HT1080 (cell line): Measurements from ENCODE around the gene BLTP3A. TPM values are rescaled to one million over a fixed set of nuclear protein-coding genes. Genes with fewer than 3 reads are reported as not detected.
"Not testable (repeated sequence)": the region's sequence is repeated elsewhere in the genome, so short reads cannot be mapped to it uniquely, and the experiment has no call there.

ENCODE experiments used
- DNase-seq: peaks from one replicate; pipeline ENCODE4 v3.0.0-alpha.2; 2015; ENCODE audit warnings: low read depth
- total RNA-seq: library from RNA; depleted of rRNA; stranded (reverse); fragments of >200 nt; shearing (Covaris generic); gene quantifications from 2 replicates; pipeline ENCODE4 v1.2.3, GENCODE V29; 2014

Gene BLTP3A
- total RNA-seq, 1 experiment from 2014 or later = 7.1 TPM

DNA sequence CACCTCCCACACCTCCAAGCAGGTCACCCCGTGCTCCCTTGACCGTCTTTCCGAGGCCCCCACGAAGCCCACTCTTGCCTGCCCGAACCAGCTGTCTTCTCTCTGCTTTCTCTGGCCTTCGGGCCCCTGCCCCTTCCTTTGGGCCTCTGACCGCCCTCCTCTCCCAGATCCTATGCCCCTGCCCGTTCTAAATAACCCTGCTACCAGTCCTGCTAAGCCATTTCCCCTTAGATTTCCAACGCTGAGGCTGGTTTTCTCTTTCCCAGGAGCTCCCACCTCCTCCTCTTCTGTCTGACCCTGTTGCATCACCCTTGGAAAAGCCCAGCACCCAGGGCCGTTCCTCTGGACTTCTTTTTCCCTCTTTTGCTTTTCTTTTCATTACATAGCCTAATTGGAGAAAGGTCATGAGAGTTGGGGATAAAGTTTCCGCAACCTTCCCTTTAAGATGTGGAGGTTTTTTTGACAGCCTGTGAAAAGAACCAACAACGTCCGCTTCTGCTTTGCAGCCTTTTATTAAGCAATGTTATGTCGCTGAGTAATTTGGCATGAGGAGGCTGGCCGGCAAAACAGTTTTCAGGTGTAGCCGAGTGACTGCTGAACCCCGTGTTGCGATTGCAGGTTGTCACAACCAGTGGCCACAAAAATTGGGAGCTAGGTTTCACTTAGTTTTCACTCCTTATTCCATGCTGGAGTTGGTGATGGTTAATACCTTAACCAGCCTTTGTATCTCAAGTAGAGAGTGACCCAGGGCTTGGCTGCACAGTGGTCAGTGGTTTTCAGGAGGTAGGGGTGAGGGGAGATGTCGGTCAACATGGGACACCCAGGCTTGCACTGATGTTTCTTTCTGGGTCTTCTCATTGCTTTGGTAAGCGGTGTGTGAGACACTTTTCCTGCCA lies 970 bp downstream of the BLTP3A start:
- peak; percentile 27 for DNase-seq

- DNase-seq = no peak
Observed at GRCh38 chr6:34793877-34794276, 2.0 kb downstream of the BLTP3A start.

GRCh38 chr6:34795836-34796425 lies 4.0 kb downstream of the BLTP3A start:
- DNase-seq = no peak

GRCh38 chr6:34798057-34798456 lies 6.2 kb downstream of the BLTP3A start:
- no peak for DNase-seq

DNA sequence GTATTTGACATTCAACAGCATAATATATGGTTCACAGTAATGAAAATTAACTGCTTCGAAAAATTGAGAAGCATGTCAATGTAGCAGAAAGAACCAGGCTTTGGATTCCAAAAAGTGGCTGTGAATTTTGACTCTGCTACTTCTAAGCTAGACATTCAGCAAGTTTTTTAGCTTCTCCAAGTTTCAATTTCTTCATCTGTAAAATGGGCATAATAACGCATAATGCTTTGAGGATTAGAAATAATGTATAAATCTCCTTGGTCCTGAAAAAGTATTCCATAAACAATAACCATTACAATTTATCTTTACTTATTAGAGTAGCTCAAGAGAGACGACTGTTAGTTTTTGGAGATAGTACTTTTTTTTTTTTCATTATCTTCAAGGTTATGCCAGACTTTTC lies 7.7 kb downstream of the BLTP3A start:
- no peak for DNase-seq

DNA sequence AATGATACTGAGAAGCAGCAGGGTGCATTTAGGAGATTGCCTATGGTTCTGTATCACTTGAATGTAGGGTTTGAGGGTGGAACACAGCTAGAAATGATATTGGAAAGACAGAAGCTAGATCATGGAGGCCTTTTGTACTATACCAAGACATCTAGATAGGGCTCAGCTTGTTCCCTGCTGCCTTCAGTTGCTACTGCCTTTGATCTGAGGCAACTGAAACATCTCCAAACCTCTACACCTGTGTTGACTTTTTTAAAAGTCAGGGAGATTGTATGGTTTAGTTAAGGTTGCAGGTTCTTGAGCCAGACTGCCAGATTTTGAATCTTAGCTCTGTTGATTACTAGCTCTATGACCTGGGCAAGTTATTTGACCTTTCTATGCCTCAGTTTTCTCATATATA lies 12.7 kb downstream of the BLTP3A start:
- DNase-seq = no peak

DNA sequence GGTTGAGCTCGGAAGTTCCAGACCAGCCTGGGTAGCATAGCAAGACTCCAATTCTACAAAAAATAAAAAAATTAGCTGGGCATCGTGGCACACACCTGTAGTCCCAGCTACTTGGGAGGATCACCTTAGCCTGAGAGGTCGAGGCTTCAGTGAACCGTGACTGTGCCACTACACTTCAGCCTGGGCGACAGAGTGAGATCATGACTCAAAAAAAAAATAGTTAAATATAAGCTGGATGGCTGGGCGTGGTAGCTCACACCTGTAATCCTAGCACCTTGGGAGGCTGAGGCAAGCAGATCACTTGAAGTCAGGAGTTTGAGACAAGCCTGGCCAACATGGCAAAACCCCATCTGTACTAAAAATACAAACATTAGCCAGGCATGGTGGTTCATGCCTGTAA lies 13.2 kb downstream of the BLTP3A start:
- not testable (repeated sequence) for DNase-seq

GRCh38 chr6:34806738-34807453 lies 15.0 kb downstream of the BLTP3A start:
- peak; percentile 15 for DNase-seq

GRCh38 chr6:34808473-34808872 lies 16.6 kb downstream of the BLTP3A start:
- DNase-seq = not testable (repeated sequence)

- DNase-seq = not testable (repeated sequence)
Observed at GRCh38 chr6:34809419-34809818, 17.5 kb downstream of the BLTP3A start.

DNA sequence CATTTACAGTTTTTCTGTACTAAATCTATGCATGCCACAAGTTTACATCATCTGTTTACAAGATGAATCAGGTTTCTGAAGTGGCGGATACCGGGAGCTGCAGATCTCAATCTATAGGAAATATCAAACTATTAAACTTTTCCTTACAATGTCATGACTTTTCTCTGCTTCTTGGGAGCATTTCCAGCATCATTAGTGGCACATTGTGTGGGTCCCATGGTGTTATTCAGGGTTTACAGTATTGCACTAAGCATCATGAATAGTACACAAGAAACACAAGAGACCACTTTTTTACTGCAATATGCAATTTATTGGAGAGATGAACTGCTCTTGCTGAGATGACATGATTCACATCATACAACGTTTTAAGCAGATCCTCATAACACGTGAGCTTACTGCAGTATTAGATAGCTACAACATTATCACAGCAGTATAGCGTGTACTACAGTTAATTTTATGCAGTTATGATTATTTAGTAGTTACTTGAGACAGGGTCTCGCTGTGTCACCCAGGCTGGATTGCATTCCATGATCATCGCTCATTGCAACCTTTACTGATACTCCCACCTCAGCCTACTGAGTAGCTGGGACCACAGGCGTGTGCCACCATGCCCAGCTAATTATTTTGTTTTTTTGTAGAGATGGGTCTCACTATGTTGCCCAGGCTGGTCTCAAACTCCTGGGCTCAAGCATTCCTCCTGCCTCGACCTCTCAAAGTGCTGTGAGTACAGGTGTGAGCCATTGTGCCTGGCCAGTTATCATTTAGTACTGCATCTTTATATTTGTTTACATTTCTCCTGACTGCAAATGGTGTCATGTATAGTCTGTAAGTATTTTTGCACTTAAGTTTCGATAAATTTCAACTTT lies 18.4 kb downstream of the BLTP3A start:
- DNase-seq = peak; percentile 45

GRCh38 chr6:34810936-34811632 lies 19.2 kb downstream of the BLTP3A start:
- DNase-seq = peak; percentile 28

- no peak for DNase-seq
Observed at GRCh38 chr6:34813028-34813713, 21.3 kb downstream of the BLTP3A start.

- no peak for DNase-seq
Observed at GRCh38 chr6:34816635-34817301, 24.9 kb downstream of the BLTP3A start.

GRCh38 chr6:34817446-34817845 lies 25.6 kb downstream of the BLTP3A start:
- DNase-seq = no peak

DNA sequence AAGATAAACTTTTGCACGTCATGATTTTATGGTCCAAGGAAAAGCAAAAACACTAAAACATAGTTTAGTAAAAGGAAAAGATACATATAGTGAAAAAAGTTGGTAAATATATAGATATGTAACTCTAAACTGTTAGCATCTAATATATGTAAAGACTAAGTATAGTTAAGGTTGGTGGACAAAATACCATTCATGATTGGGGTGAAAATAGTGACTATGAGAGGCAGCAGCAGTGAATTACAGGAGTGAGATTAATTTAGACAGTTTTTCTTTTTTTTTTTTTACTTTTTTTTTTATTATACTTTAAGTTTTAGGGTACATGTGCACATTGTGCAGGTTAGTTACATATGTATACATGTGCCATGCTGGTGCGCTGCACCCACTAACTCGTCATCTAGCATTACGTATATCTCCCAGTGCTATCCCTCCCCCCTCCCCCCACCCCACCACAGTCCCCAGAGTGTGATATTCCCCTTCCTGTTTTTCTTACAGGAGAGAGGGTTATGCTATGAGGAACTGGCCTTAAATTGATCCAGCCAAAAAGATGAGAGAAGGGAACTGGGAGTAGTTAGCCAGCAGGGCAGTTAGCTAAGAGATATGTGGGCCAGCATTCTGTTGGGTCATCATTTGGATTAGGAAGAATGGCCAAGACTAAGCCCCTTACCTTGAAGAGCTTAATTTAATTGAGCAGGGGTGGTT lies 27.1 kb downstream of the BLTP3A start:
- not testable (repeated sequence) for DNase-seq

DNA sequence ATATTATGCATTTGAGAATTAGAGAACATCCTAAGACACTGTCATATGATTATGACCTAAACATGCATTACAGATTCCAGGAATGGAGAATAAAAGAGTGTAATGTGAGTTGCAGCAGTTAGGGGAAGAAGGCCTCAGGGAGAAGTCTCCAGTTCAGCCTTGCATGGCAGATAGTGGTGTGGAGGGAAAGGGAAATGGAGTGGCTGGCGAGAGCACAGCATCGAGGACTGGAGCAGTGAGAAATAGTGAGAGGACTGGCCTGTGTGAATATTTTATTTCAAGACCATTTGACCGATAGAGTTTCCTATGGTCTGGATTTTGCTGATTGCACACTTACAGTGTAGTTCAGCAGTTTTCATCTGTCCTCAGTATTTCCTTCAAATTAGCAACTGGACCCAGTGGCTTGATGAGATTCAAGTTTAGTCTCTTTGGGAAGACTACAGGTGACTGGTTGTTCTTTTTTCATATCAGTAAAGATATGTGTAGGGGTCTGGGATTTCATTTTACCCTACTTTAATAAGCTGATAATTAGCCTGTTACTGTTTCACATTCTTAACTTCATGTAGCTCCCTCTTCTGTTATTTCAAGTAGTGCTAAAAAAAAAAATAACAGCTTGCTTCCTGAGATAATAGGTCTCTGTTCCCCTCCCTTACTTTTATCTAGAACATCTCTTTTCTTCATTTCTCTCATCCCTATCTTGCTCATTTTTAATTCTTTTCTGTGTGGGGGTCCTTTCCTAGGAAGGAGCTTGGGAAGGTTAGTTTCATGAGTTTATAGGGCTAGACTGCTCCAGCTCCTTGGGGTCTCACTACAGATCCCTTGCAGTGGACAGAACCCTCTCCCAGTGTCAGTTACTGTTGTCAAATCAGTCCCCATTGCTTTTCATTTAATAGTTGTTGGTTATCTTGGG lies 27.9 kb downstream of the BLTP3A start:
- DNase-seq = no peak

DNA sequence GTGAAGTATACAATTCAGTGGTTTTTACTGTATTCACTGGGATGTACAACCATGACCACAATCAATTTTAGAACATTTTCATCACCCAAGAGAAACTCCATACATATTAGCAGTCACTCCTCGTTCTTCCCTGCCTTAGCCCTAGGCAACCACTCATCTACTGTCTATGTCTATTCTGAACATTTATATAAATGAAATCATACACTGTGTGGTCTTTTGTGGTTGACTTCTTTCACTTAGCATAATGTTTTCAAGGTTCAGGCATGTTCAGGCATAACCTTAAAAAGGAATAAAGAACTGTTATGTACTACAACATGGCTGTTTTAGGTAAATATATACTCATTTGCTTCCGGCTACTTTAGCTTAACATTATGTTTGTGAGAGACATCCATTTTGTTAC lies 37.3 kb downstream of the BLTP3A start:
- DNase-seq = no peak
